Medulla oblongata (tissue), 1 donor: ENCODE measurements around the gene RPS2.

ENCODE experiments used
- DNase-seq: peaks from one replicate; pipeline ENCODE4 v3.0.0-alpha.2; 2015; ENCODE audit errors: extremely low spot score

The RPS2 gene

GRCh38 chr16:1919327-1919998, 45.2 kb downstream of the RPS2 start:
- no peak for DNase-seq

DNA sequence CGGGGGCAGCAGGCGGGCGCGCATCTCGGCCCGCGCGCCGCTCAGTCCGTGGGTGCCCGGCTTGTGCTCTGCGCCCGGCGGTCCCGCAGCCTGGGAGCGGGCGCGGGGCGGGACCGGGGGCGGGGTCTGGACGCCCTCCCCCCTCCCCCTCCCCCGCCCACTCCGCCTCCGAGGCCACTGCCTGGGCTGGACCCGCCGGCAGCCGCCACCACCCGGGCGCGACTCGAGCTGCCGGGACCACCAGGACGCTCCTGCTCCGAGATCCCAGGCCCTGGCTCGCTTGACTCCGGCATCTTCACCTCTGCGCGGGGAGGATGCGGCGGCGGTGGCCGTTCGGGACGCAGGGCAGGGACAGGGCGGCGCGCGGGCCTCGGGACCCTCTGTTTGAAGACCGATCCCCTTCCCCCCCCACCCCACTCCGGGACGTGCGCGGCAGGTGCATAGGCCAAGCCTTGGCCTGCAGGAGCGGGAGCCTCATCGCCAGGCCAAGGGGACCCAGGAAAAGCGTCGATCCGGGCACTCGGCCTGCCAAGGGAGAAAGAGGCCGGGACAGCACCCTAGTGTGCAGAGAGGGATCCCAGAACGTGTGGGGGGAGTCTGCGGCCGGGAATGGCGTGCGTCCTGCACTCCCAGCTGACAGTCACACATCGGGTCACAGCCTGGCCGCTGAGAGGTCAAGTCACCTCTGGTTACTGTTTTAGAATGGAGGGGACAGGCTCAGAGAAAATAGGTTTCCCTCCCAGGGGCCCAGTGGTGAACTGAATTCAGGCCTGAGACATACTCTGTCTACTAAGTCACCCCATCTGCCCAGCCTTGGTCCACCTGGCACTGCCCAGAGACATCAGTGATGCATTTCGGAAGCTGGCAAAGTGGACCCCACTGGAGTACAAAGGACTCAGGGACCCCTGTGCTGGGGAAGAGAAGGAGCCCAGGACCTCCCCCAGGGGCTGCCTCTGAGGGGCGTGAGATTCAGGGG, 46.0 kb downstream of the RPS2 start, which contains the start of gene HS3ST6:
Gene HS3ST6, minus strand, starts transcription at position 65 of the 976 bp plus-strand sequence. CDS start 92 bp downstream, outside the sequence.
- DNase-seq, result no peak

GRCh38 chr16:1917665-1918350, 46.8 kb downstream of the RPS2 start:
- DNase-seq, result no peak

- no peak for DNase-seq
Measured at GRCh38 chr16:1917056-1917664, 47.5 kb downstream of the RPS2 start.

DNA sequence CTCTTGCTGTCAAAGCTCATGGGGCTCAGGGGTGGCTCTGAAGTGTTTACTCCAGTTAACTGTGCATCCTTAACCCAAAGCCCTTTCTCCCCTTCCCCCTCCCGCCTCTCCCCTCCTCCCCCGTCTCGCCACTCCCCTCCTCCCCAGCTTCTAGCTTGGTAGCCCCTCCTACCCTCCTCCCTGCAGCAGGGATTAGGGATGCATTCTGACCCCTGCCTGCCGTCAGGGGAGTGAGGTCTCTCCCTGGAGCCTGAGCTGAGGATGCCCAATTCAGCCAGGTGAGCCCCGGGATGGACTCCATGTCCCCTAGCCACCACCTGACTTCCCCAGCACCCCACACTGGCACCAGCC, 48.0 kb downstream of the RPS2 start:
- DNase-seq, result no peak

DNA sequence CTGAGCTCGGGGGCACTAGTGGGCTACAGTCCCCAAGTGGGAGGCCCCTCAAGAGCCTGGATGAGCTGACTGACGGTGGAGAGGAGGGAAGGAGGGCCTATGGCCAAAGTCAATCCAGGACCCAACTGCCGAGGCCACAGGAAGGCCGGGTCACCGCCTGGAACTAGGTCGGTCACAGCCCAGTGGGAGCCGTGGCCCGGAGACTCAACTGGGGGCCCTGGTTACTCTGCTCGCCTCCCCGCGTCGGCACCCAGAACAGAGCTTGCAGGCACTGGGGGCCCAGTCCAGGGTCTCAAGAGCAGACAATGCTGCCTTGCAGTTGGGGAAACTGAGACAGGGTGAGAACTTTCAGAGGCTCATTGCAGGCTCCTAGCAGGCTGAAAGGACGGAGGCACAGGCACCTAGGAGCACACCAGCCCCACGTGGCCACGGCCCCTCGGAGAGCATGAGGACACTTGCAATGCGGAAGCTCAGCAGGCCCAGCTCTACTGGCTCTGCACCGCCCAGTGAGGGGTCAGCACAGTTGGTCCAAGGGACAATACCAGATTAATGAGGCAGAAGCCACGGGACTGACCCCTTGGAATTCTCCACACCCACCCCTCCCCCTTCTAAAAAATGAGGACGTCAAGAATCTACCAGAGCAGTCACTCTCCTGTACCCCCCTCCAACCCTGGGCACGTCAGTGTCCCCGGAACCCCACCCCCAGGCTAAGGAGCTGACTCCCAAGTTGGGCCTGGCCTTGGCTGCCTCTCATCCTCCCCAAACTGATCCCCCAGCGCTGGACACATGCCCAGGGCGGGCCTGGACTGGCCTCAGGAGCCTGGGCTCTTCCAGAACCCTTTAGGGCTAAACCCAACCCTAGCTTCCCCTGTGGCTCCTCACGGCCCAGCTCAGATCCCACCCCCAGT, 48.6 kb downstream of the RPS2 start:
- no peak for DNase-seq

GRCh38 chr16:1914988-1915387, 49.6 kb downstream of the RPS2 start:
- no peak for DNase-seq

DNA sequence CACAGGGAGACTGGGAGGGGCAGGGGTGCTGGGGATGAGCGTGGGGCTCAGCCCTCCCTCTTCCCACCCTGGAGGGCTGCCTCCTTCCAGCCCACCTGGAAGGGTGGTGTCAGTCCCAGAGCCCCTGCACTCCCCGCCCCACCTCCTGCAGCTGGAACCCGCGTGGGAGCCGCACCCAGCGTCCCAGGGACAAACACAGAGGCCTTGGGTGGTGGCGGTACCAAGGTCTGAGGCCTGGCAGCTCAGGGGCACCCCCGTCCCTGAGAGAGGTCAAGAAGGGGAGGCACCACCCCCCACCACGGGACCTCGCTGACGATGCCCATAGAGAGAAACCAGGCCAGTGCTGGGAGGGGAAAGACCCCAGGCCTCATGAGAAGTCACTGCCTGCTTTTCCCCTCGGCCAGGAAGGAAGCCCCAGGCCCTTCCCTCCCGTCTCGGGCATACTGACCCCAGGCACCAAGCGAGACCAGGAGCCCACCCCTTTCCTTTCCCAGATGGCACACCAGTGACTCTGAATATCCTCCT, 50.5 kb downstream of the RPS2 start:
- no peak for DNase-seq

DNA sequence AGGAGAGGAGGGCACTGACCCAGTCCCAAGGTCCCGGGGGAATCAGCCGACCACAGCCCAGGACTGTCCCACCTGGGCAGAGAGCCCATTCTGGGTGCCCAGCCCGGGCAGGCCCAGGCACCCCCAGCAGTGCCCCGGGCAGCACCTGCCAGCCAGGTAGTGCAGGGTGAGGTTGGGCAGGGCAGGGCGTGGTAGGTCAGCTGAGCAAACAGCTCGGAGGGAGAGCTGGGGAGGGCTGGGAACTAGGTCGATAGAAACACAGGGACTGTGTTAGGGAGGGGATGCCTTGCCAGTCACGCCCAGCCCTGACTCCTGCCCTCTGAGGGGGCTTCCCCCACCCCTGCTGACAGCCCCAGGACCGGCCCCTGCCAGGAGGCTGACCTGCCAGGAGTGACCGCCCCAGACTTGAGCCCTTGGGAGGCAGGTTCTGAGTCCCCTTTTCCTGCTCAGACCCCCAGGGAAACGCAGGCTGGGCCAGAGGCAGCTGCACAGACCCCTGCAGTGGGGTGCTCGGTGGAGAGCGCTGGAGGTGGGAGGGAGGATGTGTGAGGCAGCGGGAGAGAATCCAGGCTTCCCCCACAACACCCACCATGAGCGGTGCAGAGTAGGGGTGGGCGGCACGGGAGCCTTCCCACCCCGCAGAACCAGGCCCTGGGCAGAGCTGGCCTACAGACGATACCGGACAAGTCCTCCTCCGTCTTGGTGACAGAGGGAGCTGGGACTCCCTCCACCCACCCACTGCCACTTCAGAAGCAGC, 51.1 kb downstream of the RPS2 start:
- DNase-seq, result no peak

DNA sequence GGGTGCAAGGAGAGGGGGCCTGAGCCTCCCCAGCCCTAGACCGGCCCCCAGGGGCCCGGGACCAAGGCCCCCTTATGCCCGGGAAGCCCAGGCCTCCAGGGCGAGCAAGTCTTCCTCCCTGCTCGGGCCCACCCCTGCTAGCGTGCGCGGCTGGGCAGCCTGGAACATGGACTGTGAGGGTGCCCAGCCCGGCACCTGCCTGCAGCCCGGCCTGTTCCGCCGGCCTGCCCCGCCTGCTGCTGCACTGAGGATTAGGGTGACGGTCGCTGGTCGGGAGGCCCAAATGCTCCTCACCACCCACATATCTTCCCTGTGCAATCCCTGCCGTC, 52.4 kb downstream of the RPS2 start:
- no peak for DNase-seq
